Gastrocnemius medialis (tissue), 4 donors: Measurements from ENCODE around the gene PRR16. TPM values are rescaled to one million over a fixed set of nuclear protein-coding genes. Genes with fewer than 3 reads are reported as not detected.

Source experiments
- ATAC-seq, 2 donors: fragments of 150-250 bp; one replicate each; pipeline ENCODE4 v1.9.1; 2016
- DNase-seq, 2 donors: peaks; one replicate each; pipeline ENCODE4 v3.0.0-alpha.2; 2019
- H3K27ac ChIP-seq, 4 donors: fragments of 200-600 bp; sonication (generic); 1 replicate in 1 of 4; 2 replicates in 3 of 4; pipeline ENCODE4 v1.5.1; 2016 to 2018; ENCODE audit warnings: mild to moderate bottlenecking in 2 of 4, moderate library complexity in 1 of 4
- H3K27me3 ChIP-seq, 3 donors: fragments of 200-600 bp; sonication (generic) in 2 of 3; 1 replicate in 1 of 3; 2 replicates in 2 of 3; pipeline versions ENCODE4 v1.5.1 to v1.6.0; 2016 to 2019; ENCODE audit warnings: mild to moderate bottlenecking in 1 of 3, moderate library complexity in 1 of 3
- H3K36me3 ChIP-seq, 2 donors: fragments of 200-600 bp; sonication (generic) in 1 of 2; one replicate each; pipeline ENCODE4 v1.5.1; 2017 to 2018
- H3K4me1 ChIP-seq, 2 donors: fragments of 200-600 bp; sonication (generic) in 1 of 2; one replicate each; pipeline ENCODE4 v1.5.1; 2016 to 2017; ENCODE audit warnings: mild to moderate bottlenecking in 2 of 2
- H3K4me3 ChIP-seq, 4 donors: fragments of 200-600 bp; sonication (generic) in 3 of 4; 1 replicate in 1 of 4; 2 replicates in 3 of 4; pipeline ENCODE4 v1.5.1; 2016 to 2019; ENCODE audit warnings: mild to moderate bottlenecking in 2 of 4
- H3K9me3 ChIP-seq, 3 donors: fragments of 200-600 bp; sonication (generic) in 2 of 3; 1 replicate in 1 of 3; 2 replicates in 2 of 3; pipeline ENCODE4 v1.5.1; 2016 to 2019
- CTCF ChIP-seq, 5 experiments: fragments of 450-650 bp in 3 of 5; fragments of 200-600 bp in 2 of 5; sonication (generic) in 2 of 5; IDR thresholded peaks in 4 of 5; conservative IDR thresholded peaks in 1 of 5; 1 replicate in 4 of 5; 2 replicates in 1 of 5; pipeline ENCODE4 v1.5.1; 2016 to 2019; ENCODE audit warnings: antibody characterized with exemption in 5 of 5, mild to moderate bottlenecking in 3 of 5, moderate library complexity in 3 of 5
- POLR2A ChIP-seq, 2 donors: fragments of 450-650 bp; IDR thresholded peaks; one replicate each; pipeline ENCODE4 v1.6.1; 2017; ENCODE audit warnings: antibody characterized with exemption in 2 of 2, mild to moderate bottlenecking in 2 of 2, moderate library complexity in 2 of 2
- in situ Hi-C, 4 donors: fragments of 200-750 bp; cut with MboI; loops; one replicate each; pipeline versions ENCODE4 v1.15.0 to v1.8.0; 2017; ENCODE audit warnings: low sequenced_read_pairs in 4 of 4
- intact Hi-C: fragments of 100-400 bp; cut with DNase I; formaldehyde crosslinking; loops from one replicate; pipeline ENCODE4 v1.15.1; 2023; ENCODE audit warnings: low total_unique reads
- total RNA-seq, 4 donors: library from RNA; depleted of rRNA; stranded (reverse); fragments of >200 nt; gene quantifications; one replicate each; pipeline versions ENCODE4 v1.1.0 to v1.2.3, GENCODE V29; 2016

PRR16 gene
- total RNA-seq, 4 donors from 2014 or later, result 0.66 to 3.9 (median 2.6) TPM

- Histone ChIP-seq H3K4me1 (no peaks in the 10 kb centered on the region), H3K4me3 (no peak overlapping the region), H3K27me3 (no peaks in the 10 kb centered on the region), H3K27ac (no peak overlapping the region), H3K36me3 (no peaks in the 10 kb centered on the region), H3K9me3 (no peaks in the 10 kb centered on the region)
- TF ChIP-seq POLR2A (IDR thresholded peaks at IDR 0.05) (no peak), CTCF (IDR thresholded peaks at IDR 0.05 in 4 of 5, conservative IDR thresholded peaks at IDR 0.05 in 1 of 5) (no peak)
- intact Hi-C loops, result no loop called here
- ATAC-seq (no peak), DNase-seq (no peak)
- in situ Hi-C loops, result no loop called here
These were observed 136.5 kb downstream of the PRR16 start for GRCh38 chr5:120600639-120601038.

- no peak for ATAC-seq
These were observed 137.9 kb downstream of the PRR16 start for GRCh38 chr5:120602033-120602432.

GRCh38 chr5:120604884-120605283 lies 140.8 kb downstream of the PRR16 start:
- intact Hi-C loops (no loop called here), in situ Hi-C loops (no loop called here)
- Histone ChIP-seq H3K4me1 (no peaks in the 10 kb centered on the region), H3K4me3 (no peak overlapping the region), H3K27ac (no peak overlapping the region), H3K9me3 (no peaks in the 10 kb centered on the region), H3K27me3 (no peaks in the 10 kb centered on the region), H3K36me3 (no peaks in the 10 kb centered on the region)
- no peak for DNase-seq
- TF ChIP-seq CTCF (IDR thresholded peaks at IDR 0.05 in 4 of 5, conservative IDR thresholded peaks at IDR 0.05 in 1 of 5) (no peak), POLR2A (IDR thresholded peaks at IDR 0.05) (no peak)
- ATAC-seq, result no peak

More at GRCh38 chr5:120602033-120602432, 137.9 kb downstream of the PRR16 start:
- intact Hi-C loops, result no loop called here
- Histone ChIP-seq H3K4me3 (no peak overlapping the region), H3K27me3 (no peaks in the 10 kb centered on the region), H3K36me3 (no peaks in the 10 kb centered on the region), H3K9me3 (no peaks in the 10 kb centered on the region), H3K27ac (no peak overlapping the region), H3K4me1 (no peaks in the 10 kb centered on the region)
- TF ChIP-seq CTCF (IDR thresholded peaks at IDR 0.05 in 4 of 5, conservative IDR thresholded peaks at IDR 0.05 in 1 of 5), result no peak
- TF ChIP-seq POLR2A (IDR thresholded peaks at IDR 0.05), result no peak
- DNase-seq, result no peak
- in situ Hi-C loops, result no loop called here

- DNase-seq (no peak), ATAC-seq (no peak)
- Histone ChIP-seq H3K9me3 (no peaks in the 10 kb centered on the region), H3K4me3 (no peak overlapping the region), H3K36me3 (no peaks in the 10 kb centered on the region), H3K27ac (no peak overlapping the region), H3K27me3 (no peaks in the 10 kb centered on the region), H3K4me1 (no peaks in the 10 kb centered on the region)
- in situ Hi-C loops (no loop called here), intact Hi-C loops (no loop called here)
- TF ChIP-seq CTCF (IDR thresholded peaks at IDR 0.05 in 4 of 5, conservative IDR thresholded peaks at IDR 0.05 in 1 of 5) (no peak), POLR2A (IDR thresholded peaks at IDR 0.05) (no peak)
These were observed 141.4 kb downstream of the PRR16 start for GRCh38 chr5:120605325-120606079.
